GM23338 (cell line): Measurements from ENCODE around the gene TF.

Source experiments
- CREB1 ChIP-seq: fragments of 250-450 bp; sonication (Bioruptor Pico); IDR thresholded peaks from 2 replicates; pipeline ENCODE4 v1.5.0; 2020; ENCODE audit warnings: low read depth, mild to moderate bottlenecking, moderate library complexity
- EZH2 ChIP-seq: fragments of 200-600 bp; sonication (generic); IDR thresholded peaks from one replicate; pipeline ENCODE4 v1.8.0; 2017; ENCODE audit warnings: antibody characterized with exemption, mild to moderate bottlenecking, low read depth; ENCODE audit not compliant: unreplicated experiment
- EZH2phosphoT487 ChIP-seq: fragments of 200-600 bp; sonication (generic); IDR thresholded peaks from one replicate; pipeline ENCODE4 v1.8.1; 2018; ENCODE audit warnings: antibody characterized with exemption; ENCODE audit not compliant: unreplicated experiment
- POLR2AphosphoS5 ChIP-seq: IDR thresholded peaks from 2 replicates; pipeline ENCODE4 v1.6.1; 2016; ENCODE audit warnings: antibody characterized with exemption, low read depth
- ZNF114 ChIP-seq: fragments of 250-450 bp; sonication (Bioruptor Pico); IDR thresholded peaks from 2 replicates; pipeline ENCODE4 v1.5.0; 2020; ENCODE audit warnings: mild to moderate bottlenecking, moderate library complexity
- TF ChIP-seq, protein P1 (sequence below), 2 experiments: fragments of 200-600 bp in 1 of 2; sonication (generic) in 1 of 2; conservative IDR thresholded peaks; 2 replicates each; pipeline versions ENCODE4 v1.5.1 to v1.6.1; 2016 to 2017; ENCODE audit warnings: antibody characterized with exemption in 2 of 2, low read depth in 2 of 2, mild to moderate bottlenecking in 2 of 2, moderate library complexity in 1 of 2
- TF ChIP-seq, protein P2 (sequence below): IDR thresholded peaks from one replicate; pipeline ENCODE4 v1.6.1; 2018; ENCODE audit warnings: antibody characterized with exemption; ENCODE audit not compliant: unreplicated experiment

DNA sequence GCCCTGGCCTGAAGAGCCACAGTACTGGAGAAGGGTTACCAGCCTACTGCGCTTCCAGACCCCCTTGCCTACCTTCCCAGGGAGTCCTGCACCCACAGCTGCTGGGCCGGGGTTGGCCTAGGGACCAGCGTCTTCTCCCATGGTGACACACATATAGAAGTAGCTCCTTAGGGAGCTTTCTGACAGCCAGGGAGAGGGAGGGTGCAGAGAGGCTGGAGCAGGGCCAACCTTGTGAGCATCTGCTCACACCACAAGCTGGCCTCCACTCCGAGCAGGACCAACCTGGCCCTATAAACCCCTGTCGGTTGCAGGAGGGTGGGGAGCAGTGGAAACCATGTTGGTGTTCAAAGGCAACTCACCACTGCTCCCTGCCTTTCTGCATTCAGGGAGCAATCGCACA is 94.6 kb downstream of the TF start:
- TF ChIP-seq POLR2AphosphoS5: no peak
- TF ChIP-seq, protein P1, sequence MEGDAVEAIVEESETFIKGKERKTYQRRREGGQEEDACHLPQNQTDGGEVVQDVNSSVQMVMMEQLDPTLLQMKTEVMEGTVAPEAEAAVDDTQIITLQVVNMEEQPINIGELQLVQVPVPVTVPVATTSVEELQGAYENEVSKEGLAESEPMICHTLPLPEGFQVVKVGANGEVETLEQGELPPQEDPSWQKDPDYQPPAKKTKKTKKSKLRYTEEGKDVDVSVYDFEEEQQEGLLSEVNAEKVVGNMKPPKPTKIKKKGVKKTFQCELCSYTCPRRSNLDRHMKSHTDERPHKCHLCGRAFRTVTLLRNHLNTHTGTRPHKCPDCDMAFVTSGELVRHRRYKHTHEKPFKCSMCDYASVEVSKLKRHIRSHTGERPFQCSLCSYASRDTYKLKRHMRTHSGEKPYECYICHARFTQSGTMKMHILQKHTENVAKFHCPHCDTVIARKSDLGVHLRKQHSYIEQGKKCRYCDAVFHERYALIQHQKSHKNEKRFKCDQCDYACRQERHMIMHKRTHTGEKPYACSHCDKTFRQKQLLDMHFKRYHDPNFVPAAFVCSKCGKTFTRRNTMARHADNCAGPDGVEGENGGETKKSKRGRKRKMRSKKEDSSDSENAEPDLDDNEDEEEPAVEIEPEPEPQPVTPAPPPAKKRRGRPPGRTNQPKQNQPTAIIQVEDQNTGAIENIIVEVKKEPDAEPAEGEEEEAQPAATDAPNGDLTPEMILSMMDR (conservative IDR thresholded peaks at IDR 0.05; ENCODE audit: low read depth in 2 of 2): no peak
- no peak for TF ChIP-seq EZH2
- TF ChIP-seq, protein P2, sequence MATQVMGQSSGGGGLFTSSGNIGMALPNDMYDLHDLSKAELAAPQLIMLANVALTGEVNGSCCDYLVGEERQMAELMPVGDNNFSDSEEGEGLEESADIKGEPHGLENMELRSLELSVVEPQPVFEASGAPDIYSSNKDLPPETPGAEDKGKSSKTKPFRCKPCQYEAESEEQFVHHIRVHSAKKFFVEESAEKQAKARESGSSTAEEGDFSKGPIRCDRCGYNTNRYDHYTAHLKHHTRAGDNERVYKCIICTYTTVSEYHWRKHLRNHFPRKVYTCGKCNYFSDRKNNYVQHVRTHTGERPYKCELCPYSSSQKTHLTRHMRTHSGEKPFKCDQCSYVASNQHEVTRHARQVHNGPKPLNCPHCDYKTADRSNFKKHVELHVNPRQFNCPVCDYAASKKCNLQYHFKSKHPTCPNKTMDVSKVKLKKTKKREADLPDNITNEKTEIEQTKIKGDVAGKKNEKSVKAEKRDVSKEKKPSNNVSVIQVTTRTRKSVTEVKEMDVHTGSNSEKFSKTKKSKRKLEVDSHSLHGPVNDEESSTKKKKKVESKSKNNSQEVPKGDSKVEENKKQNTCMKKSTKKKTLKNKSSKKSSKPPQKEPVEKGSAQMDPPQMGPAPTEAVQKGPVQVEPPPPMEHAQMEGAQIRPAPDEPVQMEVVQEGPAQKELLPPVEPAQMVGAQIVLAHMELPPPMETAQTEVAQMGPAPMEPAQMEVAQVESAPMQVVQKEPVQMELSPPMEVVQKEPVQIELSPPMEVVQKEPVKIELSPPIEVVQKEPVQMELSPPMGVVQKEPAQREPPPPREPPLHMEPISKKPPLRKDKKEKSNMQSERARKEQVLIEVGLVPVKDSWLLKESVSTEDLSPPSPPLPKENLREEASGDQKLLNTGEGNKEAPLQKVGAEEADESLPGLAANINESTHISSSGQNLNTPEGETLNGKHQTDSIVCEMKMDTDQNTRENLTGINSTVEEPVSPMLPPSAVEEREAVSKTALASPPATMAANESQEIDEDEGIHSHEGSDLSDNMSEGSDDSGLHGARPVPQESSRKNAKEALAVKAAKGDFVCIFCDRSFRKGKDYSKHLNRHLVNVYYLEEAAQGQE: no peak
- no peak for TF ChIP-seq CREB1 (CRISPR knock-in tag)
- no peak for TF ChIP-seq EZH2phosphoT487
- no peak for TF ChIP-seq ZNF114 (CRISPR knock-in tag)
